Natural killer cell (primary cell): ENCODE data around the gene GDAP2. TPM values are rescaled to one million over a fixed set of nuclear protein-coding genes. Genes with fewer than 3 reads are reported as not detected.

ENCODE experiments used
- ATAC-seq, 3 donors: fragments of 150-1000 bp in 2 of 3; fragments of 200-7000 bp in 1 of 3; cut with Tn5 transposase; 1 replicate in 1 of 3; 2 replicates in 2 of 3; pipeline ENCODE4 v1.10.0; 2021; ENCODE audit warnings: mild to moderate bottlenecking in 2 of 3, moderate library complexity in 2 of 3
- DNase-seq, 2 donors: peaks; one replicate each; pipeline versions ENCODE4 v3.0.0 to v3.0.0-alpha.2; 2013 to 2021; ENCODE audit warnings: mixed read lengths in 1 of 2
- H3K27ac ChIP-seq: one replicate; pipeline ENCODE4 v1.5.1; 2013; ENCODE audit warnings: mild to moderate bottlenecking, low read length
- H3K27me3 ChIP-seq: one replicate; pipeline ENCODE4 v1.6.1; 2013; ENCODE audit warnings: low read length; ENCODE audit not compliant: control insufficient read depth, insufficient read depth
- H3K36me3 ChIP-seq: one replicate; pipeline ENCODE4 v1.6.1; 2013; ENCODE audit warnings: low read length; ENCODE audit not compliant: control insufficient read depth, insufficient read depth
- H3K4me1 ChIP-seq: one replicate; pipeline ENCODE4 v1.6.1; 2013; ENCODE audit warnings: low read length; ENCODE audit not compliant: control insufficient read depth, insufficient read depth
- H3K4me3 ChIP-seq: one replicate; pipeline ENCODE4 v1.5.1; 2013; ENCODE audit warnings: low read length
- H3K9me3 ChIP-seq: one replicate; pipeline ENCODE4 v1.6.1; 2013; ENCODE audit warnings: low read length; ENCODE audit not compliant: control insufficient read depth, insufficient read depth
- H3K27ac Mint-ChIP-seq, 2 donors: one replicate each; pipeline ENCODE4 v1.8.0; 2022; ENCODE audit warnings: mild to moderate bottlenecking in 2 of 2, mixed read lengths in 2 of 2, moderate library complexity in 1 of 2
- H3K27me3 Mint-ChIP-seq, 2 donors: one replicate each; pipeline ENCODE4 v1.8.0; 2022; ENCODE audit warnings: low read depth in 2 of 2, mixed read lengths in 2 of 2
- H3K36me3 Mint-ChIP-seq: one replicate; pipeline ENCODE4 v1.8.0; 2022; ENCODE audit warnings: mixed read lengths
- H3K4me1 Mint-ChIP-seq, 2 donors: one replicate each; pipeline ENCODE4 v1.8.0; 2022; ENCODE audit warnings: mixed read lengths in 2 of 2
- H3K4me3 Mint-ChIP-seq: one replicate; pipeline ENCODE4 v1.8.0; 2022; ENCODE audit warnings: mild to moderate bottlenecking, moderate library complexity, mixed read lengths
- H3K9me3 Mint-ChIP-seq, 2 donors: one replicate each; pipeline ENCODE4 v1.8.0; 2022; ENCODE audit warnings: mixed read lengths in 2 of 2
- CTCF ChIP-seq: fragments of 200-600 bp; IDR thresholded peaks from one replicate; pipeline ENCODE4 v1.8.0; 2022; ENCODE audit warnings: antibody characterized with exemption
- WGBS: methylation state at CpG from one replicate; pipeline ENCODE4 v1.1.7; 2013; ENCODE audit warnings: missing lambda C conversion rate; ENCODE audit not compliant: insufficient coverage; 5-methylcytosine and 5-hydroxymethylcytosine counted together
- intact Hi-C: fragments of 100-400 bp; cut with micrococcal nuclease; formaldehyde crosslinking; loops from one replicate; pipeline ENCODE4 v1.14.2; 2022
- total RNA-seq, 4 donors: library from RNA; stranded (reverse); fragments of 120-200 nt in 1 of 4; gene quantifications; one replicate each; pipeline versions ENCODE4 v1.2.3 to v1.2.4, GENCODE V29; 2013 to 2022

GDAP2 gene
- total RNA-seq, 3 donors from 2014 or later (not counting 1 experiment from before 2014, with no cell fraction given): 25.4 to 34.7 (median 27.7) TPM

GRCh38 chr1:117820694-117821381 lies 108.6 kb downstream of the GDAP2 start:
- no peaks in the 10 kb centered on the region for H3K9me3 ChIP-seq
- H3K4me1 ChIP-seq: no peaks in the 10 kb centered on the region
- DNase-seq (no peak), ATAC-seq (no peak)
- H3K27ac ChIP-seq: no peak overlapping the region
- intact Hi-C loops: no loop called here
- Mint-ChIP-seq H3K27ac (no peak overlapping the region), H3K9me3 (no peaks in the 10 kb centered on the region), H3K36me3 (no peaks in the 10 kb centered on the region), H3K4me3 (no peak overlapping the region), H3K4me1 (no peaks in the 10 kb centered on the region), H3K27me3 (peaks cover 2 to 6% of the 10 kb centered on the region in 2 donors)
- 88% methylated on average over 7 of the region's 7 CpGs for WGBS
- no peaks in the 10 kb centered on the region for H3K36me3 ChIP-seq
- no peak overlapping the region for H3K4me3 ChIP-seq
- TF ChIP-seq CTCF: no peak
- H3K27me3 ChIP-seq: no peaks in the 10 kb centered on the region

GRCh38 chr1:117820096-117820495 lies 109.3 kb downstream of the GDAP2 start:
- Histone ChIP-seq H3K27me3 (no peaks in the 10 kb centered on the region), H3K4me1 (no peaks in the 10 kb centered on the region), H3K36me3 (no peaks in the 10 kb centered on the region), H3K27ac (no peak overlapping the region), H3K4me3 (no peak overlapping the region), H3K9me3 (no peaks in the 10 kb centered on the region)
- no peak for ATAC-seq
- Mint-ChIP-seq H3K27ac (no peak overlapping the region), H3K27me3 (peaks cover 0 to 6% of the 10 kb centered on the region in 2 donors), H3K9me3 (no peaks in the 10 kb centered on the region), H3K4me3 (no peak overlapping the region), H3K4me1 (no peaks in the 10 kb centered on the region), H3K36me3 (no peaks in the 10 kb centered on the region)
- WGBS: 93% methylated on average over 2 of the region's 2 CpGs
- intact Hi-C loops: no loop called here
- DNase-seq: no peak
- no peak for TF ChIP-seq CTCF

GRCh38 chr1:117819301-117819700 lies 110.1 kb downstream of the GDAP2 start:
- DNase-seq (no peak), ATAC-seq (no peak)
- no peak overlapping the region for H3K4me3 Mint-ChIP-seq
- TF ChIP-seq CTCF: no peak
- intact Hi-C loops: no loop called here
- 53% methylated on average over 2 of the region's 4 CpGs for WGBS
- peaks cover 0 to 6% of the 10 kb centered on the region in 2 donors for H3K27me3 Mint-ChIP-seq
- Histone ChIP-seq H3K4me1 (no peaks in the 10 kb centered on the region), H3K9me3 (no peaks in the 10 kb centered on the region), H3K4me3 (no peak overlapping the region), H3K36me3 (no peaks in the 10 kb centered on the region), H3K27ac (no peak overlapping the region), H3K27me3 (no peaks in the 10 kb centered on the region)
- H3K36me3 Mint-ChIP-seq: no peaks in the 10 kb centered on the region
- H3K4me1 Mint-ChIP-seq: no peaks in the 10 kb centered on the region
- H3K27ac Mint-ChIP-seq: no peak overlapping the region
- H3K9me3 Mint-ChIP-seq: no peaks in the 10 kb centered on the region

GRCh38 chr1:117818456-117818855 lies 111.0 kb downstream of the GDAP2 start:
- Mint-ChIP-seq H3K4me3 (no peak overlapping the region), H3K9me3 (no peaks in the 10 kb centered on the region), H3K36me3 (no peaks in the 10 kb centered on the region), H3K27ac (no peak overlapping the region), H3K4me1 (no peaks in the 10 kb centered on the region), H3K27me3 (peaks cover 3 to 4% of the 10 kb centered on the region in 2 donors)
- WGBS: 95% methylated on average over 8 of the region's 8 CpGs
- no peak for TF ChIP-seq CTCF
- Histone ChIP-seq H3K36me3 (no peaks in the 10 kb centered on the region), H3K4me1 (no peaks in the 10 kb centered on the region), H3K27ac (no peak overlapping the region), H3K9me3 (no peaks in the 10 kb centered on the region), H3K4me3 (no peak overlapping the region), H3K27me3 (no peaks in the 10 kb centered on the region)
- DNase-seq (no peak), ATAC-seq (no peak)
- intact Hi-C loops: no loop called here
